Renal cortical epithelial cell (primary cell): Measurements from ENCODE around the gene TADA2B. TPM values are rescaled to one million over a fixed set of nuclear protein-coding genes. Genes with fewer than 3 reads are reported as not detected.

Experiments
- DNase-seq: peaks from one replicate; pipeline ENCODE4 v3.0.0-alpha.2; 2011; ENCODE audit warnings: low read depth
- total RNA-seq: library from RNA; depleted of rRNA; stranded (reverse); fragments of >200 nt; gene quantifications from 2 replicates; pipeline ENCODE4 v1.2.3, GENCODE V29; 2014

Gene TADA2B
- total RNA-seq, 1 donor from 2014 or later: 31.4 TPM

GRCh38 chr4:7040765-7041164, 2.4 kb upstream of the TADA2B start:
- no peak for DNase-seq

GRCh38 chr4:7041246-7041645, 1.9 kb upstream of the TADA2B start:
- DNase-seq: no peak

- no peak for DNase-seq
Observed at GRCh38 chr4:7041801-7042502, 1.2 kb upstream of the TADA2B start.

- peak; percentile 89 for DNase-seq
Observed at GRCh38 chr4:7042503-7043283, 479 bp upstream of the TADA2B start.

GRCh38 chr4:7044137-7044930, 1.2 kb downstream of the TADA2B start:
- no peak for DNase-seq

- DNase-seq: no peak
Observed at GRCh38 chr4:7045553-7045952, 2.4 kb downstream of the TADA2B start.

GRCh38 chr4:7045961-7046921, 3.1 kb downstream of the TADA2B start:
- peak; percentile 82 for DNase-seq

GRCh38 chr4:7046971-7047370, 3.8 kb downstream of the TADA2B start:
- DNase-seq: no peak

- DNase-seq: no peak
Observed at GRCh38 chr4:7048642-7049041, 5.5 kb downstream of the TADA2B start.

GRCh38 chr4:7049295-7049694, 6.1 kb downstream of the TADA2B start:
- DNase-seq: no peak

GRCh38 chr4:7049739-7050138, 6.6 kb downstream of the TADA2B start:
- no peak for DNase-seq

GRCh38 chr4:7050481-7051143, 7.4 kb downstream of the TADA2B start:
- no peak for DNase-seq

GRCh38 chr4:7051144-7051495, 7.9 kb downstream of the TADA2B start:
- no peak for DNase-seq

- no peak for DNase-seq
Observed at GRCh38 chr4:7051905-7052304, 8.7 kb downstream of the TADA2B start.

GRCh38 chr4:7052313-7052712, 9.1 kb downstream of the TADA2B start:
- DNase-seq: no peak

- no peak for DNase-seq
Observed at GRCh38 chr4:7052923-7053715, 9.9 kb downstream of the TADA2B start.

GRCh38 chr4:7054106-7054880, 11.1 kb downstream of the TADA2B start:
- no peak for DNase-seq

GRCh38 chr4:7055111-7055989, 12.2 kb downstream of the TADA2B start:
- DNase-seq: no peak
